GM13977 (cell line): Measurements from ENCODE around the gene RET.
"Not testable (repeated sequence)": the region's sequence is repeated elsewhere in the genome, so short reads cannot be mapped to it uniquely, and the experiment has no call there.

ENCODE experiments used
- DNase-seq: peaks from one replicate; pipeline ENCODE4 v3.0.0; 2012; ENCODE audit warnings: low spot score
- CTCF ChIP-seq: IDR thresholded peaks from 2 replicates; pipeline ENCODE4 v1.5.1; 2012; ENCODE audit warnings: mild to moderate bottlenecking, control low read depth; ENCODE audit not compliant: insufficient read depth; ENCODE audit errors: extremely low read depth, missing control alignments
- in situ Hi-C: fragments of 300-500 bp; cut with MboI; formaldehyde crosslinking; loops from one replicate; pipeline ENCODE4 v1.12.0; 2022; ENCODE audit warnings: low sequenced_read_pairs, low pct_unique_long_range_greater_than_20kb, mixed read lengths, inconsistent platforms; ENCODE audit not compliant: unreplicated experiment

The RET gene

GRCh38 chr10:43145311-43145710 is 68.4 kb downstream of the RET start:
- in situ Hi-C loops = no loop called here
- TF ChIP-seq CTCF = no peak
- DNase-seq = no peak

- DNase-seq, in situ Hi-C loops: not testable (repeated sequence)
Observed at GRCh38 chr10:43145936-43146335, 69.1 kb downstream of the RET start.

- no peak for TF ChIP-seq CTCF
- no peak for DNase-seq
- in situ Hi-C loops = no loop called here
Observed at GRCh38 chr10:43151371-43151770, 74.5 kb downstream of the RET start.

- DNase-seq = no peak
- in situ Hi-C loops = no loop called here
- no peak for TF ChIP-seq CTCF
Observed at GRCh38 chr10:43153901-43154300, 77.0 kb downstream of the RET start.

GRCh38 chr10:43155221-43155620 is 78.4 kb downstream of the RET start:
- no peak for DNase-seq
- no peak for TF ChIP-seq CTCF
- in situ Hi-C loops = no loop called here

GRCh38 chr10:43155741-43156140 is 78.9 kb downstream of the RET start:
- no peak for DNase-seq
- in situ Hi-C loops = no loop called here
- no peak for TF ChIP-seq CTCF

GRCh38 chr10:43156590-43157341 is 79.9 kb downstream of the RET start:
- TF ChIP-seq CTCF = no peak
- DNase-seq = no peak
- in situ Hi-C loops = no loop called here
